Cerebellar nuclear complex (tissue), 1 donor: Measurements from ENCODE around the gene SYNE2.
"Not testable (repeated sequence)": the region's sequence is repeated elsewhere in the genome, so short reads cannot be mapped to it uniquely, and the experiment has no call there.

ENCODE experiments used
- DNase-seq, 2 experiments: peaks; one replicate each; lab custom pipeline; 2025; lab: John Stamatoyannopoulos, UW

The SYNE2 gene

GRCh38 chr14:64196056-64196455 is 343.3 kb downstream of the SYNE2 start:
- no peak for DNase-seq

GRCh38 chr14:64196814-64197411 is 344.1 kb downstream of the SYNE2 start:
- peak in 1 of 2 experiments; percentile 95 for DNase-seq

GRCh38 chr14:64197996-64198395 is 345.2 kb downstream of the SYNE2 start:
- DNase-seq, result no peak

GRCh38 chr14:64198486-64198885 is 345.7 kb downstream of the SYNE2 start:
- DNase-seq, result peak in 1 of 2 experiments; percentile 20

GRCh38 chr14:64200170-64200569 is 347.4 kb downstream of the SYNE2 start:
- no peak for DNase-seq

GRCh38 chr14:64201296-64201695 is 348.5 kb downstream of the SYNE2 start:
- peak in 1 of 2 experiments; percentile 8 for DNase-seq

- peak in 1 of 2 experiments; percentile 28 for DNase-seq
Measured at GRCh38 chr14:64201921-64202545, 349.2 kb downstream of the SYNE2 start.

- DNase-seq, result peak in 1 of 2 experiments; percentile 30
Measured at GRCh38 chr14:64202716-64203115, 349.9 kb downstream of the SYNE2 start.

GRCh38 chr14:64203366-64204006 is 350.7 kb downstream of the SYNE2 start:
- DNase-seq, result no peak

GRCh38 chr14:64208261-64208660 is 355.5 kb downstream of the SYNE2 start:
- DNase-seq, result no peak

GRCh38 chr14:64208981-64209380 is 356.2 kb downstream of the SYNE2 start:
- no peak for DNase-seq

- peak; percentile 49 to 54 for DNase-seq
Measured at GRCh38 chr14:64209444-64210131, 356.8 kb downstream of the SYNE2 start.

GRCh38 chr14:64210216-64210615 is 357.4 kb downstream of the SYNE2 start:
- DNase-seq, result no peak

- DNase-seq, result not testable (repeated sequence)
Measured at GRCh38 chr14:64210912-64211311, 358.1 kb downstream of the SYNE2 start.

- DNase-seq, result no peak
Measured at GRCh38 chr14:64212666-64213065, 359.9 kb downstream of the SYNE2 start.

- DNase-seq, result no peak
Measured at GRCh38 chr14:64213086-64213485, 360.3 kb downstream of the SYNE2 start.

- DNase-seq, result no peak
Measured at GRCh38 chr14:64213853-64214570, 361.2 kb downstream of the SYNE2 start.

- no peak for DNase-seq
Measured at GRCh38 chr14:64215274-64215673, 362.5 kb downstream of the SYNE2 start.

GRCh38 chr14:64215978-64216377 is 363.2 kb downstream of the SYNE2 start:
- no peak for DNase-seq

- DNase-seq, result no peak
Measured at GRCh38 chr14:64217308-64217707, 364.5 kb downstream of the SYNE2 start.

GRCh38 chr14:64217834-64218233 is 365.0 kb downstream of the SYNE2 start:
- no peak for DNase-seq
